Measurements from ENCODE around the gene AMZ1.

DNA sequence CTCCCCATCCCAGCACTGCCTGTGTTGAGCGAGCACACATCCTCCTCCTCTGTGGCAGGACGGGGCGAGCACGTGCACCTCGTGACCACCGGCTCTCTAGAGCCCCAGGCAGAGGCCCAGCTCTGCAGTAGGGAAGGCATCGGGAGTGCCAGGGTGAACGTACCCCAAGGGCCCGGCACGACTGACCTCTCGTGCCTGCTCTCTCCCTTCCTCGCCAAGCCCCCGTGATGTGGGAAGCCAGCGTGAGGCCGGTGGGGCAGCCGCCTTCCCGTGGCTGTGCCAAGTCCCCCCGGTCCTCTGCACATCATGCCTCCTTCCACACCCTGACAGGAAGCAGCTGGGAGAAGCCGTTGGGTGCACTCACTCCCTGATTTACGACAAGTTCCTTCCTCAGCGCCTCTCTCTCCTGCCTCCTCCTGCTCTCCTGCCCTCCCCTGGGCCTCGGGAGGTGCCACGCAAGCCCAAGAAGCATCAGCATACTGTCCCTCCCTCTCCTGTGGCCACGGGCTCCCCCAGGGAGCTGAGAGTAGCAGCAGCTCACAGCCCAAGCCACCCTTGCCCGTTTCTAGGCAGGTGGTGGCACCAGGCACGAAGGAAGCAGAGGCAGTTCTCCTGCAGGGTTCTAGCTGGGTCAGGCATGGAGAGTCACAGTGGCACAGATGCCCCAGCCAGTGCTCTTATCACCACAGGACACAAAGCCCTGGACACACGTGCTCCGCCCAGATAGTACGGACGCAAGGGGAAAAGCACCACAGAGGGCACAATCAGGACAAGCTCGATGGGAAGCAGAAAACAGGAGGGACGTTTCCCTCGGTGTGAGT is 47.0 kb downstream of the AMZ1 start:
- no peak for TF ChIP-seq POLR2A (IDR thresholded peaks at IDR 0.05)
- TF ChIP-seq CTCF (IDR thresholded peaks at IDR 0.05), result no peak
- no peak for TF ChIP-seq POLR2AphosphoS5 (IDR thresholded peaks at IDR 0.05)
- no peak for TF ChIP-seq EP300 (IDR thresholded peaks at IDR 0.05)
